Parathyroid adenoma (tissue), 2 donors: Measurements from ENCODE around the gene NAGK.
"Not testable (repeated sequence)": the region's sequence is repeated elsewhere in the genome, so short reads cannot be mapped to it uniquely, and the experiment has no call there.

ENCODE experiments used
- H2AFZ ChIP-seq: fragments of 300-600 bp; sonication (generic); one replicate; pipeline ENCODE4 v1.7.0; 2017; ENCODE audit warnings: antibody characterized with exemption, mild to moderate bottlenecking
- H3K27ac ChIP-seq: fragments of 300-600 bp; sonication (generic); one replicate; pipeline ENCODE4 v1.7.0; 2017
- H3K27me3 ChIP-seq: fragments of 300-600 bp; sonication (generic); one replicate; pipeline ENCODE4 v1.7.0; 2017; ENCODE audit warnings: low read length; ENCODE audit not compliant: control insufficient read depth, insufficient read depth
- H3K36me3 ChIP-seq: fragments of 300-600 bp; sonication (generic); one replicate; pipeline ENCODE4 v1.7.0; 2017; ENCODE audit warnings: low read length; ENCODE audit not compliant: control insufficient read depth, insufficient read depth
- H3K4me1 ChIP-seq: fragments of 300-600 bp; sonication (generic); one replicate; pipeline ENCODE4 v1.7.0; 2017; ENCODE audit warnings: control low read depth
- H3K4me2 ChIP-seq: fragments of 300-600 bp; sonication (generic); one replicate; pipeline ENCODE4 v1.7.0; 2017; ENCODE audit warnings: low read length
- H3K4me3 ChIP-seq: fragments of 300-600 bp; sonication (generic); one replicate; pipeline ENCODE4 v1.7.0; 2017; ENCODE audit warnings: low read depth, low read length
- H3K79me2 ChIP-seq: fragments of 300-600 bp; sonication (generic); one replicate; pipeline ENCODE4 v1.7.0; 2017; ENCODE audit warnings: control low read depth
- H3K9ac ChIP-seq: fragments of 300-600 bp; sonication (generic); one replicate; pipeline ENCODE4 v1.7.0; 2017; ENCODE audit warnings: mild to moderate bottlenecking
- H3K9me3 ChIP-seq: fragments of 300-600 bp; sonication (generic); one replicate; pipeline ENCODE4 v1.7.0; 2017; ENCODE audit warnings: low read length; ENCODE audit not compliant: control insufficient read depth
- CTCF ChIP-seq: fragments of 300-600 bp; sonication (generic); IDR thresholded peaks from one replicate; pipeline ENCODE4 v1.7.0; 2017; ENCODE audit warnings: antibody characterized with exemption, mild to moderate bottlenecking
- donor health status: primary hyperparathyroidism.

Gene NAGK

GRCh38 chr2:71089475-71089874 lies 21.0 kb downstream of the NAGK start:
- not testable (repeated sequence) for H3K4me3 ChIP-seq, H3K4me1 ChIP-seq, H3K9ac ChIP-seq, H3K27me3 ChIP-seq, H3K27ac ChIP-seq, H3K36me3 ChIP-seq, H3K79me2 ChIP-seq, H3K4me2 ChIP-seq, H3K9me3 ChIP-seq, H2AFZ ChIP-seq

GRCh38 chr2:71091808-71092207 lies 23.4 kb downstream of the NAGK start:
- H3K9me3 ChIP-seq, H3K4me2 ChIP-seq, H3K9ac ChIP-seq, H2AFZ ChIP-seq, H3K27ac ChIP-seq, H3K79me2 ChIP-seq, H3K4me3 ChIP-seq, H3K36me3 ChIP-seq, H3K4me1 ChIP-seq, H3K27me3 ChIP-seq: not testable (repeated sequence)

- not testable (repeated sequence) for H3K27me3 ChIP-seq, H3K4me2 ChIP-seq, H3K79me2 ChIP-seq, H3K9me3 ChIP-seq, H3K9ac ChIP-seq, H3K36me3 ChIP-seq, H3K27ac ChIP-seq, H3K4me1 ChIP-seq, H2AFZ ChIP-seq, H3K4me3 ChIP-seq
These were observed 24.2 kb downstream of the NAGK start for GRCh38 chr2:71092491-71093260.

- peak overlapping the region; percentile 12 for H3K4me2 ChIP-seq
- no peak overlapping the region for H3K27ac ChIP-seq
- no peaks in the 10 kb centered on the region for H3K9me3 ChIP-seq
- H3K4me1 ChIP-seq = no peaks in the 10 kb centered on the region
- no peaks in the 10 kb centered on the region for H3K36me3 ChIP-seq
- peak overlapping the region; percentile 81 for H2AFZ ChIP-seq
- no peaks in the 10 kb centered on the region for H3K27me3 ChIP-seq
- peak; percentile 78 for TF ChIP-seq CTCF
- H3K4me3 ChIP-seq = no peak overlapping the region
- H3K79me2 ChIP-seq = no peaks in the 10 kb centered on the region
- H3K9ac ChIP-seq = no peak overlapping the region
These were observed 31.9 kb downstream of the NAGK start for GRCh38 chr2:71100195-71100964.

- TF ChIP-seq CTCF = no peak
- H3K4me3 ChIP-seq = no peak overlapping the region
- no peaks in the 10 kb centered on the region for H3K79me2 ChIP-seq
- H3K36me3 ChIP-seq = no peaks in the 10 kb centered on the region
- no peak overlapping the region for H3K9ac ChIP-seq
- H3K4me1 ChIP-seq = no peaks in the 10 kb centered on the region
- no peak overlapping the region for H3K4me2 ChIP-seq
- H2AFZ ChIP-seq = no peak overlapping the region
- no peak overlapping the region for H3K27ac ChIP-seq
- no peaks in the 10 kb centered on the region for H3K27me3 ChIP-seq
- no peaks in the 10 kb centered on the region for H3K9me3 ChIP-seq
These were observed 33.2 kb downstream of the NAGK start for GRCh38 chr2:71101656-71102055.

- Histone ChIP-seq H3K36me3 (no peaks in the 10 kb centered on the region), H3K4me3 (no peak overlapping the region), H3K79me2 (no peaks in the 10 kb centered on the region), H3K27ac (no peak overlapping the region), H3K27me3 (no peaks in the 10 kb centered on the region), H3K9me3 (no peaks in the 10 kb centered on the region), H3K4me2 (no peak overlapping the region), H2AFZ (no peak overlapping the region), H3K9ac (no peak overlapping the region), H3K4me1 (no peaks in the 10 kb centered on the region)
- TF ChIP-seq CTCF = no peak
These were observed 34.7 kb downstream of the NAGK start for GRCh38 chr2:71102981-71103681.
